Measurements from ENCODE around the gene SLC22A4.

DNA sequence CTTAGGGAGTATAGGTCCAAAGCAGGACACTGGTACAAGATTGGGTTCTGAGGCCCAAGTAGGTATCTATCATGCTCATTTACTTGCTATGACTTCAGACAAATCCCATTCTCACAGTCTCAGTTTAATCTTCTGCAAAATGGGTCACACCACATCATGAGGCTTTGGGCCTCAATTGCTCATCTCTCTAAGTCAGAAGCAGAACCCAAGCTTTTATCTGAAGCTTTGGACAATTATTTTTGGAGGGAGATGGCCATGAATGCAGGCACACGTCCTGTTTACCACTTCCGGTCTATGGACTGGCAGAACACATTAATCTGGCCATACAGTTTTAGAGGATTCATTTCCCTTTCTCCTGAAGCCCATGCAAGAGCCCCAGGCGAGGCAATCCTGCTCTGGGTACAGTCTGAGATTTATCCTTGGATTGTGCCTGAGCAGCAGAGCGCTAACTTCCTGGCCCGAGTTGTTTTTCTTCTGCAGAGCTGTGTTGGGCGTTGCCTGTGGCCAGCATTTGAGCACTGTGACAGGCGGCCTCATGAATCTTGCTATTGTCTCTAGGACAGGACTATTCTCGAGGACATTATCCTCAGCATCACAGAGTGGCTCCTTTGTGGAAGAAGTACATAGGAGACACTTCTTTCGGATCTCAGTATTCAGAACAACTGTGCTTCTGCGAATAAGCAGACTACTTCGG lies 16.1 kb downstream of the SLC22A4 start:
- TF ChIP-seq, protein P1, sequence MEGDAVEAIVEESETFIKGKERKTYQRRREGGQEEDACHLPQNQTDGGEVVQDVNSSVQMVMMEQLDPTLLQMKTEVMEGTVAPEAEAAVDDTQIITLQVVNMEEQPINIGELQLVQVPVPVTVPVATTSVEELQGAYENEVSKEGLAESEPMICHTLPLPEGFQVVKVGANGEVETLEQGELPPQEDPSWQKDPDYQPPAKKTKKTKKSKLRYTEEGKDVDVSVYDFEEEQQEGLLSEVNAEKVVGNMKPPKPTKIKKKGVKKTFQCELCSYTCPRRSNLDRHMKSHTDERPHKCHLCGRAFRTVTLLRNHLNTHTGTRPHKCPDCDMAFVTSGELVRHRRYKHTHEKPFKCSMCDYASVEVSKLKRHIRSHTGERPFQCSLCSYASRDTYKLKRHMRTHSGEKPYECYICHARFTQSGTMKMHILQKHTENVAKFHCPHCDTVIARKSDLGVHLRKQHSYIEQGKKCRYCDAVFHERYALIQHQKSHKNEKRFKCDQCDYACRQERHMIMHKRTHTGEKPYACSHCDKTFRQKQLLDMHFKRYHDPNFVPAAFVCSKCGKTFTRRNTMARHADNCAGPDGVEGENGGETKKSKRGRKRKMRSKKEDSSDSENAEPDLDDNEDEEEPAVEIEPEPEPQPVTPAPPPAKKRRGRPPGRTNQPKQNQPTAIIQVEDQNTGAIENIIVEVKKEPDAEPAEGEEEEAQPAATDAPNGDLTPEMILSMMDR (IDR thresholded peaks at IDR 0.05) = no peak
- no peak for TF ChIP-seq EZH2 (IDR thresholded peaks at IDR 0.05)
